HepG2 (cell line): ENCODE results near the gene MPP7. TPM values are rescaled to one million over a fixed set of nuclear protein-coding genes. Genes with fewer than 3 reads are reported as not detected.

ENCODE experiments used
- ATAC-seq: fragments of 200-7000 bp; cut with Tn5 transposase; 3 replicates; pipeline ENCODE4 v1.9.1; 2020; ENCODE audit warnings: mild to moderate bottlenecking, moderate library complexity
- BruUV-seq: library from RNA; stranded (reverse); fragments of 400-500 nt; replicated peaks from 2 replicates; lab custom pipeline; 2021; lab: Mats Ljungman, UMichigan
- CTCF ChIA-PET: fragments of 300-600 bp; formaldehyde crosslinking; extraction: SDS; loops from one replicate; lab custom pipeline; 2021; ENCODE audit warnings: low total read pairs, inconsistent platforms, low intra/inter-chr PET ratio; lab: Yijun Ruan, JAX
- POLR2A ChIA-PET: fragments of 350-600 bp; sonication (Branson Sonifier 250); formaldehyde crosslinking; loops from one replicate; lab custom pipeline; 2020; ENCODE audit warnings: antibody characterized with exemption, inconsistent platforms; lab: Yijun Ruan, JAX
- DNase-seq: peaks from one replicate; pipeline ENCODE4 v3.0.0-alpha.2; 2015; ENCODE audit warnings: low spot score
- FAIRE-seq: peaks from 3 replicates; lab custom pipeline; 2011; peaks lifted over from hg19 to GRCh38; lab: Jason Lieb, UNC
- H2AFZ ChIP-seq: one replicate; pipeline ENCODE4 v1.6.1; 2011; ENCODE audit warnings: low read length, inconsistent platforms
- H3K27ac ChIP-seq: fragments of 300-600 bp; 3 replicates; pipeline ENCODE4 v1.8.0; 2011; ENCODE audit warnings: mixed run types, mild to moderate bottlenecking, mixed read lengths, low read length, inconsistent platforms; ENCODE audit not compliant: insufficient read depth; ENCODE audit errors: extremely low read length
- H3K27me3 ChIP-seq, 2 experiments: fragments of 200-600 bp in 1 of 2; 2 replicates in 1 of 2; 3 replicates in 1 of 2; pipeline versions ENCODE4 v1.6.0 to v1.8.0; 2011; ENCODE audit warnings: low read length in 2 of 2, mild to moderate bottlenecking in 2 of 2, moderate library complexity in 2 of 2, inconsistent platforms in 1 of 2; ENCODE audit not compliant: insufficient read depth in 2 of 2, control insufficient read depth in 1 of 2
- H3K36me3 ChIP-seq, 2 experiments: fragments of 200-600 bp in 1 of 2; replicated peaks in 1 of 2; 2 replicates in 1 of 2; 3 replicates in 1 of 2; pipeline versions ENCODE4 v1.5.1 to v1.8.0; 2011; ENCODE audit warnings: low read length in 2 of 2, inconsistent platforms in 1 of 2; ENCODE audit not compliant: insufficient read depth in 2 of 2, control insufficient read depth in 1 of 2
- H3K4me1 ChIP-seq: 2 replicates; pipeline ENCODE4 v1.5.1; 2012; ENCODE audit warnings: low read length, inconsistent platforms; ENCODE audit not compliant: insufficient read depth
- H3K4me2 ChIP-seq: 2 replicates; pipeline ENCODE4 v1.6.0; 2011; ENCODE audit warnings: low read depth, low read length, inconsistent platforms
- H3K4me3 ChIP-seq, 3 experiments: fragments of 200-600 bp in 1 of 3; sonication (generic), shearing (Covaris generic) in 1 of 3; replicated peaks in 1 of 3; 2 replicates each; pipeline ENCODE4 v1.5.1; 2011 to 2016; ENCODE audit warnings: low read length in 3 of 3, inconsistent platforms in 2 of 3, low read depth in 2 of 3, mild to moderate bottlenecking in 2 of 3, control low read depth in 1 of 3, mixed read lengths in 1 of 3; ENCODE audit not compliant: insufficient read depth in 1 of 3
- H3K79me2 ChIP-seq: one replicate; pipeline ENCODE4 v1.6.1; 2011; ENCODE audit warnings: low read length, inconsistent platforms; ENCODE audit not compliant: insufficient read depth
- H3K9ac ChIP-seq: 2 replicates; pipeline ENCODE4 v1.6.0; 2011; ENCODE audit warnings: mild to moderate bottlenecking, low read depth, low read length, inconsistent platforms; ENCODE audit not compliant: insufficient read depth
- H3K9me3 ChIP-seq: 2 replicates; pipeline ENCODE4 v1.5.1; 2012; ENCODE audit warnings: mild to moderate bottlenecking, low read length
- H4K20me1 ChIP-seq: 2 replicates; pipeline ENCODE4 v1.6.0; 2011; ENCODE audit warnings: inconsistent platforms, mild to moderate bottlenecking, low read length, moderate library complexity; ENCODE audit not compliant: insufficient read depth
- AGO1 ChIP-seq: fragments of 200-400 bp; formaldehyde crosslinking; IDR thresholded peaks from 2 replicates; pipeline ENCODE4 v1.6.1; 2017; ENCODE audit warnings: mild to moderate bottlenecking, low read depth, low read length, moderate library complexity; ENCODE audit not compliant: poor library complexity, severe bottlenecking
- ARNT ChIP-seq: fragments of 450-650 bp; IDR thresholded peaks from 2 replicates; pipeline ENCODE4 v1.6.1; 2017
- E2F2 ChIP-seq: sonication (generic); formaldehyde crosslinking; IDR thresholded peaks from 2 replicates; pipeline ENCODE4 v1.4.0; 2020; ENCODE audit warnings: missing genetic modification reagents, borderline replicate concordance
- IRX3 ChIP-seq: sonication (generic); formaldehyde crosslinking; IDR thresholded peaks from 2 replicates; pipeline ENCODE4 v1.8.1; 2023; ENCODE audit warnings: mild to moderate bottlenecking, low read depth, missing genetic modification reagents, borderline replicate concordance
- ZBTB8A ChIP-seq: sonication (generic); formaldehyde crosslinking; IDR thresholded peaks from 2 replicates; pipeline ENCODE4 v1.4.0; 2020; ENCODE audit warnings: mild to moderate bottlenecking, low read depth, missing genetic modification reagents, borderline replicate concordance
- ZNF124 ChIP-seq: sonication (generic); formaldehyde crosslinking; IDR thresholded peaks from 2 replicates; pipeline ENCODE4 v1.4.0; 2020; ENCODE audit warnings: missing genetic modification reagents
- ZNF678 ChIP-seq: sonication (generic); formaldehyde crosslinking; IDR thresholded peaks from 2 replicates; pipeline ENCODE4 v1.4.0; 2020; ENCODE audit warnings: mild to moderate bottlenecking, missing genetic modification reagents
- ZNF691 ChIP-seq: sonication (generic); formaldehyde crosslinking; IDR thresholded peaks from 2 replicates; pipeline ENCODE4 v1.4.0; 2020; ENCODE audit warnings: missing genetic modification reagents, low read depth, mild to moderate bottlenecking, borderline replicate concordance
- WGBS: methylation state at CpG from one replicate; pipeline ENCODE4 v1.1.6; 2017; ENCODE audit warnings: low lambda C conversion rate; 5-methylcytosine and 5-hydroxymethylcytosine counted together
- in situ Hi-C: cut with HindIII; loops from 2 replicates; pipeline ENCODE4 v1.10.0; 2017; ENCODE audit warnings: low pct_unique_long_range_greater_than_20kb; ENCODE audit not compliant: extremely low pct_ligation_motif_present
- intact Hi-C: fragments of 100-400 bp; cut with micrococcal nuclease; formaldehyde crosslinking; loops from one replicate; pipeline ENCODE4 v1.10.0; 2022; ENCODE audit not compliant: unreplicated experiment
- polyA plus RNA-seq, 8 experiments: library from polyadenylated mRNA; depleted of rRNA in 3 of 8; stranded (reverse) in 7 of 8; unstranded in 1 of 8; fragments of >200 nt; fragmentation: Illumina TruSeq in 4 of 8; extraction: Trizol in 4 of 8; gene quantifications; 2 replicates each; pipeline versions ENCODE4 v1.2.1 to v1.2.3, GENCODE V29; 2011 to 2016; ENCODE audit warnings: low read depth in 4 of 8, missing spikeins in 1 of 8, mixed read lengths in 1 of 8; ENCODE audit not compliant: insufficient read depth in 1 of 8
- total RNA-seq, 5 experiments: library from RNA; depleted of rRNA; stranded (reverse); fragments of >200 nt; fragmentation: Illumina TruSeq; extraction: Trizol; gene quantifications; 2 replicates each; pipeline ENCODE4 v1.2.3, GENCODE V29; 2016; ENCODE audit warnings: low read depth in 1 of 5

The MPP7 gene
- total and polyA plus RNA-seq, 2 of the 13 experiments (the other 11 are each of a cell fraction or from before 2014, with no cell fraction given) = 6.8 to 16.4 TPM

GRCh38 chr10:28280652-28281051, 22.2 kb downstream of the MPP7 start:
- Histone ChIP-seq H3K79me2 (peaks cover 5% of the 10 kb centered on the region), H3K4me3 (no peak overlapping the region), H3K9me3 (no peaks in the 10 kb centered on the region), H3K27ac (no peak overlapping the region), H3K4me1 (peaks cover 53% of the 10 kb centered on the region), H3K9ac (no peak overlapping the region), H4K20me1 (no peaks in the 10 kb centered on the region), H3K4me2 (no peak overlapping the region), H3K27me3 (no peaks in the 10 kb centered on the region), H3K36me3 (no peaks in the 10 kb centered on the region), H2AFZ (no peak overlapping the region)
- CTCF ChIA-PET = no interaction called here
- TF ChIP-seq ZNF678 (no peak), IRX3 (no peak), ZNF124 (CRISPR knock-in tag) (no peak), ZNF691 (no peak)
- 97% methylated on average over 3 of the region's 3 CpGs for WGBS
- no TSS peak for BruUV-seq
- no peak for DNase-seq
- FAIRE-seq = no peak
- intact Hi-C loops (no loop called here), in situ Hi-C loops (no loop called here)
- POLR2A ChIA-PET = no interaction called here
- ATAC-seq = no peak

GRCh38 chr10:28279878-28280277, 23.0 kb downstream of the MPP7 start:
- ATAC-seq = no peak
- Histone ChIP-seq H3K9ac (no peak overlapping the region), H3K79me2 (peaks cover 10% of the 10 kb centered on the region), H3K36me3 (no peaks in the 10 kb centered on the region), H2AFZ (no peak overlapping the region), H3K27ac (no peak overlapping the region), H3K27me3 (no peaks in the 10 kb centered on the region), H3K9me3 (no peaks in the 10 kb centered on the region), H3K4me1 (peaks cover 50% of the 10 kb centered on the region), H4K20me1 (no peaks in the 10 kb centered on the region), H3K4me3 (no peak overlapping the region), H3K4me2 (no peak overlapping the region)
- intact Hi-C loops = no loop called here
- no peak for FAIRE-seq
- TF ChIP-seq ARNT = no peak
- TF ChIP-seq AGO1 = no peak
- no peak for TF ChIP-seq E2F2 (CRISPR knock-in tag)
- TF ChIP-seq ZBTB8A (CRISPR knock-in tag) = no peak
- in situ Hi-C loops = no loop called here
- BruUV-seq = no TSS peak
- ChIA-PET POLR2A (no interaction called here), CTCF (no interaction called here)
- 100% methylated on average over 4 of the region's 4 CpGs for WGBS
- DNase-seq = no peak
